GM18507 (cell line): Measurements from ENCODE around the gene CRISP2.

Source experiments
- DNase-seq: peaks from one replicate; pipeline ENCODE4 v3.0.0; 2011; ENCODE audit warnings: low read depth; ENCODE audit not compliant: insufficient read length; ENCODE audit errors: extremely low spot score
- FAIRE-seq: peaks from 2 replicates; lab custom pipeline; 2011; peaks lifted over from hg19 to GRCh38; lab: Jason Lieb, UNC

The CRISP2 gene

DNA sequence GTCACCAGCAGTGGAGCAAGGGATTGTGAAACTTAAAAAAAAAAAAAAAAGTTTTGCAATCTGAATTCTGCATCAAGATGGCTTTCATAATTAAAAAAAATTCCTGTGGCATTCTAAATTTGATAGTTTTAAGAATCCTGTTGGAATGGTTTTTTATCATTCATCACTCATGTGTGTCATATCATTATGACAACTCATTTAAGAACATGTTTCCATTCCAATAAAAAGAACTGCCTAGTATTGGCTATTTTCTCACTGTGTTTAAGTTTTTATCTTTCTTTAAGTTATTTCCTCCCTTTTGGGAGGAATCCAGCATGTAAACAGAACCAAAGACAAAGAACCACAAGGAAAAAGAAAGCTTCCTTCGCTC is 50.5 kb downstream of the CRISP2 start:
- FAIRE-seq = no peak

GRCh38 chr6:49662231-49662891 is 51.0 kb downstream of the CRISP2 start:
- no peak for FAIRE-seq
- DNase-seq = no peak

More for the DNA sequence above, 50.5 kb downstream of the CRISP2 start:
- no peak for DNase-seq

GRCh38 chr6:49653942-49654341 is 59.4 kb downstream of the CRISP2 start:
- DNase-seq (no peak), FAIRE-seq (peak; percentile 64)

DNA sequence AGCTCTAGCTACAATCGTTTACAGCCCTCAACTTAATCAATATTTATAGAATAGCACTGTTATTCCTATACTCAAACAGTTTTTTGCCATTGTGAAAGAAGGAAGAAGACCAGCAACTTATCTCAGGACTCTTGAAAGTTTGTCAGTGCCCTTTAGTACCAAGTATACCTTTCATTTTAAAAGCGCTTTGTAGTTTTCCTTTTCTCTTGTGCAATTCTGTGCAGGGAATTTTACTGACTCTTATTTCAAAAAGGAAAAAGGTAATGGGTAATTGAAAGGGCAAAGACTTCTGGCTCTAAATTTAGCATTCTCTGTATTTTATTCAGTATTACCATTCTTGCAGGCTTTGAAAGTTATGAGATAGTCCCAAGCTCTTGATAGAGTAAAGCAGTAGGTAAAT is 59.9 kb downstream of the CRISP2 start:
- FAIRE-seq (no peak), DNase-seq (no peak)

- DNase-seq = no peak
- no peak for FAIRE-seq
Observed at GRCh38 chr6:49651239-49651638, 62.1 kb downstream of the CRISP2 start.

GRCh38 chr6:49649988-49650387 is 63.4 kb downstream of the CRISP2 start:
- FAIRE-seq = no peak
- no peak for DNase-seq

DNA sequence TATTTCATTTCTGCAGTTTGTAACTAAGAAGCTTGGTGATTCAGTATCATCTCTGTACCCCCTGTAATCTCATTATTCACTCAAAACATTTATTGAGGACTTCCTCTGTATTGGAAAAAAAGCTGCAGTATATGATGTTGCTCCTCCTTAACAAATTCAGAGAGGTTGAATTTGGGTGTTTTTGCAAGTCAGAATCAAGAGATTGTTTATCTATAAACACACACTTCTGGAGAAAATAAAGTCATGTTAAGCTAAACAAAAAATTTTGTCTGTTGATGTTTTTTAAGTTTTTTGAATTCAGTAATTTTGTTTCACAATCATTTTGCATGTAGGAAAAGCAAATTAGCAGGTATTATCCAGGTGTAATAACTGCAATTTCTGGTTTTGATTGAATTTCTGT is 65.3 kb downstream of the CRISP2 start:
- FAIRE-seq (no peak), DNase-seq (no peak)

DNA sequence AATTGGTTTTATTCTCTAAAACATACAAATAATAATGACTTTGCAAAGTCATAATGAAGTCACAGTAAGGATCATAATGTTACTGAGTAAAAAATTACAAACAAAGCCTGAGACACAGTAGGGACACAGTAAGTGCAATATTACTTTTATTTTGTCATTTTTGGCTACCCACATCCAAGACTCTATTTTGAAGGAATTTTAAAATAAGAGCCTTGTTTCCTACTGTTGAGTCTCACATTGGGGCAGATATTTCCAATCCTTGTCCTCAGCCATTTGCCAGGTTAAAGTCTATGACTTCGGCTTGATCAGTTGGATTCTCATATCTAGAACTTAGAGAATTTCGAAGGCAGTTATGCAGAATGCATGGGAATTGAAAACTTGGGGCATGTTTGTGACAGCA is 65.9 kb downstream of the CRISP2 start:
- FAIRE-seq (no peak), DNase-seq (no peak)

- FAIRE-seq (no peak), DNase-seq (no peak)
Observed at GRCh38 chr6:49646942-49647341, 66.4 kb downstream of the CRISP2 start.

GRCh38 chr6:49646130-49646824 is 67.1 kb downstream of the CRISP2 start:
- no peak for FAIRE-seq
- no peak for DNase-seq

- no peak for FAIRE-seq
- DNase-seq = no peak
Observed at GRCh38 chr6:49645139-49645538, 68.2 kb downstream of the CRISP2 start.
